NCI-H2107 treated with DMSO at 0.1 percent for 48 hours (cell line): ENCODE measurements around the gene HCFC1R1.

Experiments
- DNase-seq: peaks from one replicate; lab custom pipeline; 2025; ENCODE audit not compliant: unreplicated experiment; lab: John Stamatoyannopoulos, UW

The HCFC1R1 gene

GRCh38 chr16:2976673-2977072 is 47.1 kb downstream of the HCFC1R1 start:
- DNase-seq: no peak

- DNase-seq: no peak
Measured at GRCh38 chr16:2976201-2976600, 47.5 kb downstream of the HCFC1R1 start.

- no peak for DNase-seq
Measured at GRCh38 chr16:2975161-2975795, 48.5 kb downstream of the HCFC1R1 start.

- no peak for DNase-seq
Measured at GRCh38 chr16:2974319-2975056, 49.3 kb downstream of the HCFC1R1 start.

GRCh38 chr16:2973605-2974318 is 50.0 kb downstream of the HCFC1R1 start:
- no peak for DNase-seq

GRCh38 chr16:2973093-2973492 is 50.6 kb downstream of the HCFC1R1 start:
- no peak for DNase-seq
